Adrenal gland (tissue), 12 donors: ENCODE data around the gene EHMT1. TPM values are rescaled to one million over a fixed set of nuclear protein-coding genes. Genes with fewer than 3 reads are reported as not detected.
"Not testable (repeated sequence)": the region's sequence is repeated elsewhere in the genome, so short reads cannot be mapped to it uniquely, and the experiment has no call there.

Experiments used
- DNase-seq, 7 donors: peaks; one replicate each; pipeline ENCODE4 v3.0.0-alpha.2; 2019 to 2020
- H3K27ac ChIP-seq, 5 donors: fragments of 200-600 bp; sonication (generic) in 4 of 5; 1 replicate in 3 of 5; 2 replicates in 2 of 5; pipeline versions ENCODE4 v1.5.1 to v1.8.0; 2016 to 2020; ENCODE audit warnings: mild to moderate bottlenecking in 1 of 5
- H3K27me3 ChIP-seq: fragments of 200-600 bp; 2 replicates; pipeline ENCODE4 v1.8.0; 2021
- H3K36me3 ChIP-seq, 2 donors: fragments of 200-600 bp; replicated peaks in 1 of 2; 1 replicate in 1 of 2; 2 replicates in 1 of 2; pipeline versions ENCODE4 v1.5.1 to v1.8.0; 2018 to 2022
- H3K4me1 ChIP-seq, 2 donors: fragments of 200-600 bp; replicated peaks in 1 of 2; 1 replicate in 1 of 2; 2 replicates in 1 of 2; pipeline versions ENCODE4 v1.5.1 to v1.8.0; 2018 to 2021
- H3K4me3 ChIP-seq, 4 donors: fragments of 200-600 bp; sonication (generic) in 3 of 4; one replicate each; pipeline ENCODE4 v1.5.1; 2016 to 2018
- H3K9me3 ChIP-seq, 3 donors: fragments of 200-600 bp; sonication (generic) in 1 of 3; replicated peaks in 1 of 3; 1 replicate in 2 of 3; 2 replicates in 1 of 3; pipeline versions ENCODE4 v1.5.1 to v1.8.0; 2016 to 2021
- CTCF ChIP-seq, 6 experiments: fragments of 450-650 bp in 4 of 6; fragments of 200-600 bp in 2 of 6; sonication (generic) in 1 of 6; IDR thresholded peaks; 1 replicate in 5 of 6; 2 replicates in 1 of 6; pipeline versions ENCODE4 v1.5.1 to v1.8.0; 2016 to 2021; ENCODE audit warnings: antibody characterized with exemption in 6 of 6, mild to moderate bottlenecking in 2 of 6, moderate library complexity in 1 of 6
- POLR2A ChIP-seq, 2 donors: fragments of 450-650 bp; IDR thresholded peaks; one replicate each; pipeline ENCODE4 v1.6.1; 2017; ENCODE audit warnings: antibody characterized with exemption in 2 of 2, mild to moderate bottlenecking in 2 of 2, moderate library complexity in 1 of 2
- WGBS, 4 donors: extraction: QIAGEN DNeasy Blood & Tissue Kit in 2 of 4; methylation state at CpG; one replicate each; pipeline versions ENCODE4 v1.1.5 to v1.1.7; 2013 to 2017; 5-methylcytosine and 5-hydroxymethylcytosine counted together
- intact Hi-C, 2 donors: fragments of 100-400 bp; cut with DNase I; formaldehyde crosslinking; loops; one replicate each; pipeline versions ENCODE4 v1.14.1 to v1.15.0; 2022 to 2023
- polyA plus RNA-seq, 3 donors: library from polyadenylated mRNA; stranded (reverse); fragments of 200-250 nt in 2 of 3; fragments of 350-450 nt in 1 of 3; fragmentation: Illumina TruSeq in 1 of 3; extraction: RNeasy Lipid Tissue Mini Kit (QIAGEN cat#74804) in 1 of 3; gene quantifications; one replicate each; pipeline ENCODE4 v1.2.3, GENCODE V29; 2013 to 2014
- total RNA-seq, 9 donors: library from RNA; depleted of rRNA in 4 of 9; stranded (reverse); fragments of >200 nt in 4 of 9; fragments of 120-200 nt in 1 of 9; fragmentation: NEBNext Ultra II Directional in 1 of 9; extraction: Animal tissue kit (Norgen Biotek cat#: 25700) in 1 of 9; gene quantifications; one replicate each; pipeline versions ENCODE4 v1.1.0 to v1.2.4, GENCODE V29; 2013 to 2023
- donor health status: healthy with polysubstance abuse.
- donor health status: Bipolar disorder and iron deficiency.
- donor health status: DM: yes; HTN: yes; CAD: no.
- donor health status: DM: no; HTN: no; CAD: no.
- donor health status: DM: no; HTN: no; CAD: no.
- donor health status: DM: yes; HTN: yes; CAD: no.

EHMT1 gene
- total and polyA plus RNA-seq, 12 donors = 42.0 to 171 (median 71.0) TPM

GRCh38 chr9:137590469-137591383 is 28.1 kb upstream of the EHMT1 start, which contains the start of gene ZMYND19:
TSS of gene ZMYND19 (minus strand) at chr9:137590512. CDS start at chr9:137590263, 249 bp downstream.
- TF ChIP-seq POLR2A (IDR thresholded peaks at IDR 0.05) = peak in 1 of 2 donors; percentile 43
- TF ChIP-seq CTCF (IDR thresholded peaks at IDR 0.05) = no peak
- Histone ChIP-seq H3K36me3 (peaks cover 0 to 20% of the 10 kb centered on the region in 2 donors), H3K4me1 (peaks cover 7 to 16% of the 10 kb centered on the region in 2 donors), H3K27me3 (no peaks in the 10 kb centered on the region), H3K9me3 (no peaks in the 10 kb centered on the region), H3K27ac (peak within 1 kb of the TSS in 3 of 5 donors; percentile 15 to 83 (median 47)), H3K4me3 (peak within 1 kb of the TSS; percentile 42 to 93 (median 66))
- 1 to 7% (median 2%) methylated on average over 9 to 111 of the region's 113 CpGs for WGBS, 4 donors
- intact Hi-C loops = no loop called here
- DNase-seq = peak; percentile 88 to 93 (median 90)

GRCh38 chr9:137592767-137593166 is 26.0 kb upstream of the EHMT1 start:
- Histone ChIP-seq H3K9me3 (no peaks in the 10 kb centered on the region), H3K27me3 (no peaks in the 10 kb centered on the region), H3K4me1 (peaks cover 7 to 16% of the 10 kb centered on the region in 2 donors), H3K36me3 (peaks cover 0 to 3% of the 10 kb centered on the region in 2 donors), H3K27ac (no peak overlapping the region), H3K4me3 (no peak overlapping the region)
- no peak for DNase-seq
- intact Hi-C loops = no loop called here
- WGBS, 4 donors = 63 to 90% (median 83%) methylated on average over 3 to 7 of the region's 7 CpGs
- no peak for TF ChIP-seq CTCF (IDR thresholded peaks at IDR 0.05)
- TF ChIP-seq POLR2A (IDR thresholded peaks at IDR 0.05) = no peak

- no peak for DNase-seq
- Histone ChIP-seq H3K36me3 (no peaks in the 10 kb centered on the region), H3K4me3 (no peak overlapping the region), H3K9me3 (no peaks in the 10 kb centered on the region), H3K4me1 (peaks cover 7 to 16% of the 10 kb centered on the region in 2 donors), H3K27me3 (no peaks in the 10 kb centered on the region), H3K27ac (no peak overlapping the region)
- intact Hi-C loops = no loop called here
- WGBS, 4 donors = 79 to 85% (median 82%) methylated on average over 12 of the region's 12 CpGs
- no peak for TF ChIP-seq POLR2A (IDR thresholded peaks at IDR 0.05)
- no peak for TF ChIP-seq CTCF (IDR thresholded peaks at IDR 0.05)
Observed at GRCh38 chr9:137593176-137593575, 25.6 kb upstream of the EHMT1 start.

- H3K4me1 ChIP-seq, H3K36me3 ChIP-seq, H3K4me3 ChIP-seq, H3K9me3 ChIP-seq, H3K27me3 ChIP-seq, DNase-seq, intact Hi-C loops, H3K27ac ChIP-seq: not testable (repeated sequence)
- WGBS, 4 donors = 90 to 97% (median 92%) methylated on average over 6 to 7 of the region's 7 CpGs
Observed at GRCh38 chr9:137596577-137596976, 22.2 kb upstream of the EHMT1 start.
